GM06990 (cell line): ENCODE results near the gene S100A6.

ENCODE experiments used
- DNase-seq: peaks from one replicate; pipeline ENCODE4 v3.0.0-alpha.2; 2011; ENCODE audit not compliant: insufficient read length; ENCODE audit errors: extremely low read depth
- H3K27me3 ChIP-seq: replicated peaks from 2 replicates; pipeline ENCODE4 v1.6.0; 2011; ENCODE audit warnings: low read length; ENCODE audit not compliant: control insufficient read depth, insufficient read depth
- H3K36me3 ChIP-seq: 2 replicates; pipeline ENCODE4 v1.5.1; 2011; ENCODE audit warnings: low read length; ENCODE audit not compliant: control insufficient read depth, insufficient read depth
- H3K4me3 ChIP-seq: replicated peaks from 2 replicates; pipeline ENCODE4 v1.5.1; 2011; ENCODE audit warnings: low read depth, mild to moderate bottlenecking, control low read depth, low read length
- CTCF ChIP-seq: IDR thresholded peaks from 2 replicates; pipeline ENCODE4 v1.5.1; 2011; ENCODE audit warnings: low read length, control low read depth, mild to moderate bottlenecking, inconsistent platforms; ENCODE audit not compliant: insufficient read depth, poor library complexity, severe bottlenecking

The S100A6 gene

DNA sequence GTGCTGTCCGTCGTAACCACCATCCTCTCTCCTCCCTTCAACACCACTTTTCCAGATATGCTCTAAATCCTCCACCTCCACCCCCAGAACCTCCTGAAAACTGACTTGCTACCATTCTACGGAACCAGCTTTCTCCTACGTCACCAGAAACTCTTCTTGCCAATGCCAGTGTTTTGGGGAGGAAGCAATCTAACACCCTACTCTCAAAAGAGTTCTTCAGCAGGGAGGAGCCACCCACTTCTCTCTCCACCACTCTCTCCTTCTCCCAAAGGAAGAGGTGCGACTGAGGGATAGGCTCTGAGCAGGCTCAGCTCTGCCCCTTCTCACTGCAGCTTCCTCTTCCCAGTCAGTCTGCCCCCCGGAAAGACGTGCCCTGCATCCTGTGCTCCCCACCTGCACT is 35.9 kb upstream of the S100A6 start:
- Histone ChIP-seq H3K36me3 (no peaks in the 10 kb centered on the region), H3K4me3 (no peak overlapping the region), H3K27me3 (no peaks in the 10 kb centered on the region)
- no peak for TF ChIP-seq CTCF
- no peak for DNase-seq

GRCh38 chr1:153570874-153571273 is 35.1 kb upstream of the S100A6 start:
- Histone ChIP-seq H3K27me3 (no peaks in the 10 kb centered on the region), H3K36me3 (no peaks in the 10 kb centered on the region), H3K4me3 (no peak overlapping the region)
- no peak for DNase-seq
- TF ChIP-seq CTCF = no peak

DNA sequence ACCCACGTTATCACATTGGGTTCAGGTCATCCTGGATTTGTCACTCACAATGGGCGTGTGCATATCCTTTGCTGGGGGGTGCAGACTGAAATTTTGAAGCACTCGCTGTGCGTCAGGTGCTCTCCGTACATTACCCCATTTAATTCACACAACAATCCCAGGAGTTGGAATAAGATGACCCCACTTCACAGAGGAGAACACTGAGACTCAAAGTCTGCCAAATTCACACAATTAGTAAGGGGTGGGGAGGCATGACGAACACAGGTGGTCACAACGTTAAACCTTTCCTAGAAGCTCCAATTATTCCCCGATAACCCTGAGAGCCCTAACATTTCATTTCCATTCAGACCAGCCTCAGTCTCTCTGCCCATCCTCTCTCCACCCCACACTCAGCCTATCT is 33.7 kb upstream of the S100A6 start:
- Histone ChIP-seq H3K4me3 (no peak overlapping the region), H3K27me3 (no peaks in the 10 kb centered on the region), H3K36me3 (no peaks in the 10 kb centered on the region)
- no peak for DNase-seq
- no peak for TF ChIP-seq CTCF

GRCh38 chr1:153568367-153569099 is 32.7 kb upstream of the S100A6 start:
- no peaks in the 10 kb centered on the region for H3K27me3 ChIP-seq
- no peaks in the 10 kb centered on the region for H3K36me3 ChIP-seq
- peak; percentile 51 for DNase-seq
- no peak overlapping the region for H3K4me3 ChIP-seq
- peak; percentile 99 for TF ChIP-seq CTCF

GRCh38 chr1:153567621-153568366 is 32.0 kb upstream of the S100A6 start:
- no peak for TF ChIP-seq CTCF
- Histone ChIP-seq H3K4me3 (no peak overlapping the region), H3K36me3 (no peaks in the 10 kb centered on the region), H3K27me3 (no peaks in the 10 kb centered on the region)
- DNase-seq = no peak
